ENCODE measurements around the gene SV2B.

DNA sequence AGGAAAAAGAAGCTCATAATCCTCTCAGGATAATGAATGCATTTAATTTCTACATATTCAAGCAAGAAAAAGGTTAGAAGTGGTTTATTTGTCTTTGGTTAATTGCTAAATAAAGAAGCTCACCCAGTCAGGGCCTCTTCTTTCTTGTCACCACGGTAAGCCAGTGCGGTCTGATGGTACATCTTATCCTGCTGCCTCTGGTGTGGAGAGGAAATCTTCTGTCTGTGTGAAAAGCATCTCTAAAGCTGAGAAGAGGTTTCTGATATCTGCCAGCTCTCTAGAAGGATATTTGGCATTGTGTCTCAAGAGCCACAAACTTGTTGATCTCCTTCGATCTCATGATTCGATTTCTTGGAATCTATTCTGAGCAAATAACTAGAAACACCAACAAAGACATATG, 144.9 kb downstream of the SV2B start:
- TF ChIP-seq, protein P1, sequence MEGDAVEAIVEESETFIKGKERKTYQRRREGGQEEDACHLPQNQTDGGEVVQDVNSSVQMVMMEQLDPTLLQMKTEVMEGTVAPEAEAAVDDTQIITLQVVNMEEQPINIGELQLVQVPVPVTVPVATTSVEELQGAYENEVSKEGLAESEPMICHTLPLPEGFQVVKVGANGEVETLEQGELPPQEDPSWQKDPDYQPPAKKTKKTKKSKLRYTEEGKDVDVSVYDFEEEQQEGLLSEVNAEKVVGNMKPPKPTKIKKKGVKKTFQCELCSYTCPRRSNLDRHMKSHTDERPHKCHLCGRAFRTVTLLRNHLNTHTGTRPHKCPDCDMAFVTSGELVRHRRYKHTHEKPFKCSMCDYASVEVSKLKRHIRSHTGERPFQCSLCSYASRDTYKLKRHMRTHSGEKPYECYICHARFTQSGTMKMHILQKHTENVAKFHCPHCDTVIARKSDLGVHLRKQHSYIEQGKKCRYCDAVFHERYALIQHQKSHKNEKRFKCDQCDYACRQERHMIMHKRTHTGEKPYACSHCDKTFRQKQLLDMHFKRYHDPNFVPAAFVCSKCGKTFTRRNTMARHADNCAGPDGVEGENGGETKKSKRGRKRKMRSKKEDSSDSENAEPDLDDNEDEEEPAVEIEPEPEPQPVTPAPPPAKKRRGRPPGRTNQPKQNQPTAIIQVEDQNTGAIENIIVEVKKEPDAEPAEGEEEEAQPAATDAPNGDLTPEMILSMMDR (IDR thresholded peaks at IDR 0.05): no peak
- TF ChIP-seq TP53 (CRISPR knock-in tag; IDR thresholded peaks at IDR 0.05) (no peak), RNF2 (IDR thresholded peaks at IDR 0.05; ENCODE audit: borderline replicate concordance, low read depth) (no peak), MAFK (IDR thresholded peaks at IDR 0.05; ENCODE audit: partially characterized antibody) (no peak), NPAS2 (CRISPR knock-in tag; IDR thresholded peaks at IDR 0.05; ENCODE audit: borderline replicate concordance) (no peak), GATA3 (IDR thresholded peaks at IDR 0.05; ENCODE audit: borderline replicate concordance) (no peak), POLR2A (IDR thresholded peaks at IDR 0.05; ENCODE audit: low read length) (no peak), SMC3 (IDR thresholded peaks at IDR 0.05) (no peak), CHD4 (IDR thresholded peaks at IDR 0.05; ENCODE audit: borderline replicate concordance) (no peak), MYC (IDR thresholded peaks at IDR 0.05; ENCODE audit: borderline replicate concordance, low read length) (no peak)
- TF ChIP-seq, protein P2, sequence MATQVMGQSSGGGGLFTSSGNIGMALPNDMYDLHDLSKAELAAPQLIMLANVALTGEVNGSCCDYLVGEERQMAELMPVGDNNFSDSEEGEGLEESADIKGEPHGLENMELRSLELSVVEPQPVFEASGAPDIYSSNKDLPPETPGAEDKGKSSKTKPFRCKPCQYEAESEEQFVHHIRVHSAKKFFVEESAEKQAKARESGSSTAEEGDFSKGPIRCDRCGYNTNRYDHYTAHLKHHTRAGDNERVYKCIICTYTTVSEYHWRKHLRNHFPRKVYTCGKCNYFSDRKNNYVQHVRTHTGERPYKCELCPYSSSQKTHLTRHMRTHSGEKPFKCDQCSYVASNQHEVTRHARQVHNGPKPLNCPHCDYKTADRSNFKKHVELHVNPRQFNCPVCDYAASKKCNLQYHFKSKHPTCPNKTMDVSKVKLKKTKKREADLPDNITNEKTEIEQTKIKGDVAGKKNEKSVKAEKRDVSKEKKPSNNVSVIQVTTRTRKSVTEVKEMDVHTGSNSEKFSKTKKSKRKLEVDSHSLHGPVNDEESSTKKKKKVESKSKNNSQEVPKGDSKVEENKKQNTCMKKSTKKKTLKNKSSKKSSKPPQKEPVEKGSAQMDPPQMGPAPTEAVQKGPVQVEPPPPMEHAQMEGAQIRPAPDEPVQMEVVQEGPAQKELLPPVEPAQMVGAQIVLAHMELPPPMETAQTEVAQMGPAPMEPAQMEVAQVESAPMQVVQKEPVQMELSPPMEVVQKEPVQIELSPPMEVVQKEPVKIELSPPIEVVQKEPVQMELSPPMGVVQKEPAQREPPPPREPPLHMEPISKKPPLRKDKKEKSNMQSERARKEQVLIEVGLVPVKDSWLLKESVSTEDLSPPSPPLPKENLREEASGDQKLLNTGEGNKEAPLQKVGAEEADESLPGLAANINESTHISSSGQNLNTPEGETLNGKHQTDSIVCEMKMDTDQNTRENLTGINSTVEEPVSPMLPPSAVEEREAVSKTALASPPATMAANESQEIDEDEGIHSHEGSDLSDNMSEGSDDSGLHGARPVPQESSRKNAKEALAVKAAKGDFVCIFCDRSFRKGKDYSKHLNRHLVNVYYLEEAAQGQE (IDR thresholded peaks at IDR 0.05): no peak
- TF ChIP-seq, protein P3, sequence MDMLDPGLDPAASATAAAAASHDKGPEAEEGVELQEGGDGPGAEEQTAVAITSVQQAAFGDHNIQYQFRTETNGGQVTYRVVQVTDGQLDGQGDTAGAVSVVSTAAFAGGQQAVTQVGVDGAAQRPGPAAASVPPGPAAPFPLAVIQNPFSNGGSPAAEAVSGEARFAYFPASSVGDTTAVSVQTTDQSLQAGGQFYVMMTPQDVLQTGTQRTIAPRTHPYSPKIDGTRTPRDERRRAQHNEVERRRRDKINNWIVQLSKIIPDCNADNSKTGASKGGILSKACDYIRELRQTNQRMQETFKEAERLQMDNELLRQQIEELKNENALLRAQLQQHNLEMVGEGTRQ (IDR thresholded peaks at IDR 0.05): no peak
